Adrenal gland (tissue), 5 donors: Measurements from ENCODE around the gene SHISA6.

Source experiments
- POLR2A ChIP-seq, 2 donors: fragments of 450-650 bp; IDR thresholded peaks; one replicate each; pipeline ENCODE4 v1.6.1; 2017; ENCODE audit warnings: antibody characterized with exemption in 2 of 2, mild to moderate bottlenecking in 2 of 2, moderate library complexity in 1 of 2
- TF ChIP-seq, protein P1 (sequence below), 6 experiments: fragments of 450-650 bp in 4 of 6; fragments of 200-600 bp in 2 of 6; sonication (generic) in 1 of 6; IDR thresholded peaks; 1 replicate in 5 of 6; 2 replicates in 1 of 6; pipeline versions ENCODE4 v1.5.1 to v1.8.0; 2016 to 2021; ENCODE audit warnings: antibody characterized with exemption in 6 of 6, mild to moderate bottlenecking in 2 of 6, moderate library complexity in 1 of 6
- donor health status: DM: no; HTN: no; CAD: no.

DNA sequence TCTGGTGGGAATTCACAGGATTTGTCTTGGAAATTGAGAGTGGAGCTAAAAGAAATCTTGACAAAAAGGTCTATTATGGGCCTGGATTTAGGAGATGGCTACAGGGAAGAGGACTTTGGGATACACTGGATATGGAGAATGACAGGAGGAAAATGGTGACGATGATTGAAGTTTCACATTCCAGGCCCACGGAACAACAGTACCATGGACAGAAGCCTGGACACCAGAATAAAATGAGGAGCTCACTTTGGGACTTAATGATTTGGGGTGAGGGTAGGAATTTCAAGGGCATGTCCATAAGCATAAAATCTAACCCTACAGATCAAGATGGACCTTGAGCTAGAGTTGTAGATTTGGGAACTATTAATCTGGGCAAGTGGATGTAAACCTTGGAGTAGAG, 309.4 kb downstream of the SHISA6 start:
- TF ChIP-seq, protein P1, sequence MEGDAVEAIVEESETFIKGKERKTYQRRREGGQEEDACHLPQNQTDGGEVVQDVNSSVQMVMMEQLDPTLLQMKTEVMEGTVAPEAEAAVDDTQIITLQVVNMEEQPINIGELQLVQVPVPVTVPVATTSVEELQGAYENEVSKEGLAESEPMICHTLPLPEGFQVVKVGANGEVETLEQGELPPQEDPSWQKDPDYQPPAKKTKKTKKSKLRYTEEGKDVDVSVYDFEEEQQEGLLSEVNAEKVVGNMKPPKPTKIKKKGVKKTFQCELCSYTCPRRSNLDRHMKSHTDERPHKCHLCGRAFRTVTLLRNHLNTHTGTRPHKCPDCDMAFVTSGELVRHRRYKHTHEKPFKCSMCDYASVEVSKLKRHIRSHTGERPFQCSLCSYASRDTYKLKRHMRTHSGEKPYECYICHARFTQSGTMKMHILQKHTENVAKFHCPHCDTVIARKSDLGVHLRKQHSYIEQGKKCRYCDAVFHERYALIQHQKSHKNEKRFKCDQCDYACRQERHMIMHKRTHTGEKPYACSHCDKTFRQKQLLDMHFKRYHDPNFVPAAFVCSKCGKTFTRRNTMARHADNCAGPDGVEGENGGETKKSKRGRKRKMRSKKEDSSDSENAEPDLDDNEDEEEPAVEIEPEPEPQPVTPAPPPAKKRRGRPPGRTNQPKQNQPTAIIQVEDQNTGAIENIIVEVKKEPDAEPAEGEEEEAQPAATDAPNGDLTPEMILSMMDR (IDR thresholded peaks at IDR 0.05), result no peak
- TF ChIP-seq POLR2A (IDR thresholded peaks at IDR 0.05), result no peak
